ENCODE data around the gene C16orf90.

DNA sequence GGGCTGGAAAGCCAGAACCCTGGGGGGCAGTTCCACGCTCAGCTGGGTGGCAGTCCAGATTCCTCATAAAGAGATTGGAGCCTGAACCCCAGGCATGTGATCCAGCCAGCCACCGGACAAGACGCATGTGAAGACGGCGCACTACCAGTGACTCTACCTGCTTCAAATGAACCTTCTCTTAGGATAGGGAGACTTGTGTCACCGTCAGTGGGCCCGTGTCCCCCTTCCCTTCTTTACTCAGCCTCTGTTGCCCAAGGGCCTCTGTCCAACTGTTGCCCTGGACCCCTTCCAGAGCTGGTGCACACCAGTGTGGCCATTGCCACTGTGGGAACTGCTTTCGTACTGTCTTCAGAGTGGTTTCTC is 23.7 kb upstream of the C16orf90 start:
- TF ChIP-seq, protein P1, sequence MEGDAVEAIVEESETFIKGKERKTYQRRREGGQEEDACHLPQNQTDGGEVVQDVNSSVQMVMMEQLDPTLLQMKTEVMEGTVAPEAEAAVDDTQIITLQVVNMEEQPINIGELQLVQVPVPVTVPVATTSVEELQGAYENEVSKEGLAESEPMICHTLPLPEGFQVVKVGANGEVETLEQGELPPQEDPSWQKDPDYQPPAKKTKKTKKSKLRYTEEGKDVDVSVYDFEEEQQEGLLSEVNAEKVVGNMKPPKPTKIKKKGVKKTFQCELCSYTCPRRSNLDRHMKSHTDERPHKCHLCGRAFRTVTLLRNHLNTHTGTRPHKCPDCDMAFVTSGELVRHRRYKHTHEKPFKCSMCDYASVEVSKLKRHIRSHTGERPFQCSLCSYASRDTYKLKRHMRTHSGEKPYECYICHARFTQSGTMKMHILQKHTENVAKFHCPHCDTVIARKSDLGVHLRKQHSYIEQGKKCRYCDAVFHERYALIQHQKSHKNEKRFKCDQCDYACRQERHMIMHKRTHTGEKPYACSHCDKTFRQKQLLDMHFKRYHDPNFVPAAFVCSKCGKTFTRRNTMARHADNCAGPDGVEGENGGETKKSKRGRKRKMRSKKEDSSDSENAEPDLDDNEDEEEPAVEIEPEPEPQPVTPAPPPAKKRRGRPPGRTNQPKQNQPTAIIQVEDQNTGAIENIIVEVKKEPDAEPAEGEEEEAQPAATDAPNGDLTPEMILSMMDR (conservative IDR thresholded peaks at IDR 0.05; ENCODE audit: low read depth, low read length), result no peak
- no peak for TF ChIP-seq EZH2 (IDR thresholded peaks at IDR 0.05; ENCODE audit: borderline replicate concordance, low read depth, low read length, poor library complexity, severe bottlenecking)
